ENCODE measurements around the gene EAPP. TPM values are rescaled to one million over a fixed set of nuclear protein-coding genes. Genes with fewer than 3 reads are reported as not detected.
A peak's percentile ranks its signal among the peaks of the same experiment; 100 is the strongest.

EAPP gene
- total RNA-seq, 4 donors from 2014 or later: 45.2 to 68.7 (median 57.6) TPM

DNA sequence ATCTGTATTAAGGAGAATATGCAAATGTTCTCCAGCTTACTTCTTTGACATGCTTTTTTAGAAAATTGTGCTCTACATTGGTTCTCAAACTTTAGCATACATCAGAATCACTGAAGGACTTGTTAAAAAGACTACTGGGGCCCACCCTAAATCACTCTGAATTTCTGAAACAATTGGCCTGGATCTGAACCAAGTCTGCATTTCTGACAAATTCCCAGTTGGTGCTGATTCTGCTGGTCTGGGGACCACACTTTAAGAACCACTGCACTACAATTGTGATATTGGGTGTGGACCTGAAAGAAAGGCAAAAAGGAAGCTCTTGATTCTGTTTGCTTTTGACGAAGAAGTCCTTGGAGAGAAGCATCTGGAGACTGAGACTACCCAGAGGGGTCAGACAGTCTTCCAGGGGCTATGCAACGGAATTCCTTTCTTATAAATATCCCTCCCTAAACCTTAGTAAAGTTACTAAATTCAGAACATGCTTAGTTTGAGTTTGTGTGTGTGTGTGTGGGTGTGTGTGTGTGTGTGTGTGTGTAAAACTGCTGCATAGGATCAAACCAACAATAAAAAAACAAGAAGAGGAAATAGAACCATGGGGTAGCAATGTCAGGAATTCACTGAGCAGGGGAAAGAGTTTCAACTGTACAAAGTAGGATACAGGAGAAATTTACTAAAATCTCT is 36.8 kb downstream of the EAPP start:
- no peak overlapping the region for H3K4me3 ChIP-seq (replicated peaks in 1 of 3)
- H3K36me3 ChIP-seq: no peaks in the 10 kb centered on the region
- WGBS, 2 donors: 55 to 59% methylated on average over 2 of the region's 2 CpGs
- H3K27me3 ChIP-seq: no peaks in the 10 kb centered on the region
- H3K27ac ChIP-seq: no peak overlapping the region
- intact Hi-C loops (cut with DNase I): no loop called here
- H3K4me1 ChIP-seq: peaks cover 0 to 1% of the 10 kb centered on the region in 2 donors
- DNase-seq: no peak
- TF ChIP-seq, protein P1, sequence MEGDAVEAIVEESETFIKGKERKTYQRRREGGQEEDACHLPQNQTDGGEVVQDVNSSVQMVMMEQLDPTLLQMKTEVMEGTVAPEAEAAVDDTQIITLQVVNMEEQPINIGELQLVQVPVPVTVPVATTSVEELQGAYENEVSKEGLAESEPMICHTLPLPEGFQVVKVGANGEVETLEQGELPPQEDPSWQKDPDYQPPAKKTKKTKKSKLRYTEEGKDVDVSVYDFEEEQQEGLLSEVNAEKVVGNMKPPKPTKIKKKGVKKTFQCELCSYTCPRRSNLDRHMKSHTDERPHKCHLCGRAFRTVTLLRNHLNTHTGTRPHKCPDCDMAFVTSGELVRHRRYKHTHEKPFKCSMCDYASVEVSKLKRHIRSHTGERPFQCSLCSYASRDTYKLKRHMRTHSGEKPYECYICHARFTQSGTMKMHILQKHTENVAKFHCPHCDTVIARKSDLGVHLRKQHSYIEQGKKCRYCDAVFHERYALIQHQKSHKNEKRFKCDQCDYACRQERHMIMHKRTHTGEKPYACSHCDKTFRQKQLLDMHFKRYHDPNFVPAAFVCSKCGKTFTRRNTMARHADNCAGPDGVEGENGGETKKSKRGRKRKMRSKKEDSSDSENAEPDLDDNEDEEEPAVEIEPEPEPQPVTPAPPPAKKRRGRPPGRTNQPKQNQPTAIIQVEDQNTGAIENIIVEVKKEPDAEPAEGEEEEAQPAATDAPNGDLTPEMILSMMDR (IDR thresholded peaks at IDR 0.05): no peak
- TF ChIP-seq POLR2A (IDR thresholded peaks at IDR 0.05): no peak
- no peaks in the 10 kb centered on the region for H3K9me3 ChIP-seq

DNA sequence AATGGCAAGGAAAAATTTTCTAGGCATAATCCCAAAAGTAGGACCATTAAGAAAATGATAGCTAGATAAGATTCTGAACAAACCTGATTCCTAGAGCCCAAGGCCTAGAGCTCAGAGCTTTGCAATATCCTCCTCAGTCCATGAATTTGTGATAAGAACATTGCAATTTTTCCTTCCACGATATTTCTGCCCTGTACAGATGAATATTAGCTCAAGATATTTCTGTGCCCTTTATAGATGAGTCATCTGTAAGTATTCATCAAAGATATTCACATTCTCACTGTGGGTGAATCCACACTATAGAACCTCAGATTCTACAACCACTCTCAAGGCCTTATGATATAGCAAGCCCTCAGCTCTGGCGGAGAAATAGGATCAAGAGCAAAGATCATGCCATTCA is 37.5 kb downstream of the EAPP start:
- Histone ChIP-seq H3K4me3 (replicated peaks in 1 of 3) (no peak overlapping the region), H3K27me3 (no peaks in the 10 kb centered on the region), H3K9me3 (no peaks in the 10 kb centered on the region), H3K4me1 (peaks cover 0 to 8% of the 10 kb centered on the region in 2 donors), H3K36me3 (no peaks in the 10 kb centered on the region), H3K27ac (no peak overlapping the region)
- TF ChIP-seq, protein P1 (IDR thresholded peaks at IDR 0.05): no peak
- TF ChIP-seq POLR2A (IDR thresholded peaks at IDR 0.05): no peak
- intact Hi-C loops (cut with DNase I): no loop called here
- WGBS, 2 donors: 89 to 93% methylated on average over 2 of the region's 2 CpGs
- DNase-seq: no peak

DNA sequence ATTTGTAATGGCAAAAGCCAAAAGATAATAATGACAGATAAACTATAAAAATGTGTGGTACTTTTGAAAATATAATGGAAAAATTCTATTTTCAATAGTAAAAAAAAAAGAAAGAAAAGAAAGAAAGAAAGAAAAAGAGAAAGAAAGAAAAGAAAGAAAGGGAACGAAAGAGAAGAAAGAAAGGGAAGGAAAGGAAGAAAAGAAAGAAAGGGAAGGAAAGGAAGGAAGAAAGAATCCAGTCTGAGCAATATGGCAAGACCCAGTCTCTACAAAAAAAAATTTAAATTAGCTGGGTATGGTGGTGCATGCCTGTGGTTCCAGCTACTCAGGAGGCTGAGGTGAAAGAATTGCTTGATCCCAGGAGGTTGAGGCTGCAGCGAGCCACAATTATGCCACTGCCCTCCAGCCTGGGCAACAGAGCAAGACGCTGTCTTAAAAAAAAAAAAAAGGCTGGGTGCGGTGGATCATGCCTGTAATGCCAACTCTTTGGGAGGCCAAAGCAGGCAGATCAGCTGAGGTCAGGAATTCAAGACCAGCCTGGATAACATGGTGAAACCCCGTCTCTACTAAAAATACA is 38.4 kb downstream of the EAPP start:
- Histone ChIP-seq H3K9me3 (no peaks in the 10 kb centered on the region), H3K27ac (no peak overlapping the region), H3K4me3 (replicated peaks in 1 of 3) (no peak overlapping the region), H3K4me1 (peaks cover 0 to 15% of the 10 kb centered on the region in 2 donors), H3K36me3 (no peaks in the 10 kb centered on the region), H3K27me3 (no peaks in the 10 kb centered on the region)
- 72 to 93% methylated on average over 5 of the region's 5 CpGs for WGBS, 2 donors
- intact Hi-C loops (cut with DNase I): no loop called here
- no peak for TF ChIP-seq POLR2A (IDR thresholded peaks at IDR 0.05)
- TF ChIP-seq, protein P1 (IDR thresholded peaks at IDR 0.05): no peak
- DNase-seq: no peak

DNA sequence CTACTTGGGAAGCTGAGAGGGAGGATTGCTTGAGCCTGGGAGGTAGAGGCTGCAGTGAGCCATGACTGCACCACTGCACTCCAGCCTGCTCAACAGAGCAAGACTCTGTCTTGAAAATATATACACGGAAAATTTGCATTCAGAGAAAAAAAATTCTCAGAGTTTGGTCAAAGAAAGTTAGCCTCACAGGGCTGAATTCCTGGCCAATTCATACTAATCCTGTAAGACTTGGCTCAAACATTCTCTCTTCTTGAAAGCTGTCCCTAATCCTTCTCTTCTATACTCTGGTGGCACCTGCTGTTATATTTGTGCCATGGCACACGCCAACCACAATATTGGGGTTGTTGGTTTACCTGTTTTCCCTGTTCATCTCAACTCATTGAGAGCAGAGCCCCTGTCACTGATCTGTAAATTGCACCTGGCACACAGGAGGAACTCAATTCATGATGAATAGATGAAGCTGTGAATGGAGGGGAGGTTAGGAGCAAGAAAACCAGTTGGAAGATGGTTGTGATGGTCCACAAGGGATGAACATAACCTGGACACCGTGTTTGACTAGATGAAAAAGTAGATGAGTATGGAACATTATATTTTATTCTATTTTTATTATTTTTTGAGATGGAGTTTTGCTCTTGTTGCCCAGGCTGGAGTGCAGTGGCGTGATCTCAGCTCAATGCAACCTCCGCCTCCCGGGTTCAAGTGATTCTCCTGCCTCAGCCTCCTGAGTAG is 40.7 kb downstream of the EAPP start:
- TF ChIP-seq, protein P1 (IDR thresholded peaks at IDR 0.05): peak in 4 of 6 experiments; percentile 28 to 61 (median 53)
- TF ChIP-seq POLR2A (IDR thresholded peaks at IDR 0.05): no peak
- Histone ChIP-seq H3K36me3 (no peaks in the 10 kb centered on the region), H3K27ac (no peak overlapping the region), H3K4me1 (peaks cover 0 to 15% of the 10 kb centered on the region in 2 donors), H3K27me3 (no peaks in the 10 kb centered on the region), H3K4me3 (replicated peaks in 1 of 3) (no peak overlapping the region), H3K9me3 (no peaks in the 10 kb centered on the region)
- 87 to 92% methylated on average over 6 of the region's 6 CpGs for WGBS, 2 donors
- peak in 1 of 2 donors; percentile 21 for DNase-seq
- intact Hi-C loops (cut with DNase I): no loop called here
